HG03045 (cell line): ENCODE data around the gene CEP63.
A peak's percentile ranks its signal among the peaks of the same experiment; 100 is the strongest.

Experiments
- ATAC-seq: cut with Tn5 transposase; IDR thresholded peaks from one replicate; pipeline ENCODE4 v1.9.1; 2021; ENCODE audit warnings: mild to moderate bottlenecking, moderate library complexity; ENCODE audit not compliant: unreplicated experiment

The CEP63 gene

DNA sequence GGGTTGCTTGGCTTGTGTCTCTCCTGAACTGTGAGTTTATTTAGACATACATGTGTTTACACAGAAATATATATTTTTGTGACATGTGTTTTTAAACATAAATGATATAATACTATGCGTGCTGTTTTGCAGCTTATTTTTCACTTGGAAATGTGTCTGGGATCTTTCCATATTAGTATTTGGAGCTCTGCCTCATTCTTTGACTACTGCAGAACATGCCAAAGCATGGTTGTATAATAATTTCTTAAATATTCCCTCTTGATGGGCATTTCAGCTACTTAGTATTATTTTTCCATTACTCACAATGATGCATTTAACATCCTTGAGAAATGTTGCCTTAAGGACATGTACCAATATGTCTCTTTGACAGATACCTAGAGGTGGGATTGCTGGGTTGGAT lies 19.5 kb upstream of the CEP63 start:
- ATAC-seq = no peak

DNA sequence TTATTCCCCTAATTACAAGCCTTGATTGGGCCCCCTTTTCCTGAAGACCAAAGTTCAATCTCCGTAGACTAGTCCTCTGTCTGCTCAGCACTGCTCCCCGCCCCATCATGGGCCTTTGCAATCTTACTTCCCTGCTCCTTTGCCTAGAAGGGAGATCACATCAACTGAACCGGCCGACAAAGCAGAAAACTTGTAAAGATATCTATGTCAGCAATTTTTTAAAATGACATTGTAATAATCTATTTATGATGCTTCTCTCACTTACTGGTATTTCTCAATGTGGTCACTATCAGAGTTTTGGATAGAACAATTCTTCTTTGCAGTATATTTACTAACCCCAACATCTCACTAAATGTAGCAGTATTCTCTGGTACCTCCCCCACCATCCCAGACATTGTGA lies 17.3 kb upstream of the CEP63 start:
- no peak for ATAC-seq

DNA sequence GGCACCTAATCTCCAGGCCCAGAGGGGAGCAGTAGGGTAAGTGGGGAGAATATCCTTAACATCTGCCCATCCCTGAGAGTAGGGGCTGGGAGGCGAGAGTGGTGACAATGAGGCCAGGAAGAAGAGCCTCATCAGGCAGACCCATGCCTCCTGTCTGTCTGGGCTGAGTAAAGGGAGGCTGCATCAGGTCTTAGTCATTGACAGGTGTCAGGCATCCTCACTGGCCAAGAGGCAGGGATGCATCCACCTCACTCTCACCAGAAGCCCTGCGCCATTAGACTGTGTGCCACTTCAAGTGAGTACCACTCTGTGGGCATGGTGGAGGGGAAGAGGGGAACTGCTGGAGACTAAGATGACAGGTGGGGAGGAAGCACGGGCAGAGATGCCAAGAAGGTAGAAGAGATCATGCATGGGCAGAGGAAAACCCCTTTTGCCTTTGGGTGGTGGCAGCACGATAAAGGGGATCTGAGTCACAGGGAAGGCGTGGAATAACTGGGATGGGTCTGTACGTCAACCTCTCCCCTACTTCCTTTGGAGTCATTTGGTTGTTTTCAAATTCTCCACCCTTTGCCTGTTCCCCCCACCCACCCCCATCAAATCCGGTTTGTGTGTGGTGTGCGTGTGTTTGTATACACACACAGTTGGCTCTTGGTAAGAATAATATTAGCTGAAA lies 14.2 kb upstream of the CEP63 start:
- no peak for ATAC-seq

DNA sequence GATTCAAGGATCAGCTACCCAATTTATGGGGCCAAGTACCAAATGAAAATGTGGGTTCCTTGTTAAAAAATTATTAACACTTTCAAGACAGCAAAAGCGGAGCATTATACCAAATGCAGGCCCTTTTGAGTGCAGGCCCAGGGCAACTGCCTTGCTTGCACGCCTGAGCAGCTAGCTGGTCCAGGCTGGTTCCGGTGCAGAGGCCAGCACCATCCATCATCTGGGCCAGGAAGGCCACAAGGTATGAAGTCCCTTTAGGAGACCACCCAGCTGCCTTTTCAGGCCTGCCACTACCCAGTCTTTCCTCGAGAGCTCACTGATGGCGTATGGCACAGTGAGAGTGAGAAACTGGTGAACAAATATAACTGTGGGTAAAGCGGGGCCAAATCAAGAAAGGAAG lies 13.0 kb upstream of the CEP63 start:
- ATAC-seq = no peak

DNA sequence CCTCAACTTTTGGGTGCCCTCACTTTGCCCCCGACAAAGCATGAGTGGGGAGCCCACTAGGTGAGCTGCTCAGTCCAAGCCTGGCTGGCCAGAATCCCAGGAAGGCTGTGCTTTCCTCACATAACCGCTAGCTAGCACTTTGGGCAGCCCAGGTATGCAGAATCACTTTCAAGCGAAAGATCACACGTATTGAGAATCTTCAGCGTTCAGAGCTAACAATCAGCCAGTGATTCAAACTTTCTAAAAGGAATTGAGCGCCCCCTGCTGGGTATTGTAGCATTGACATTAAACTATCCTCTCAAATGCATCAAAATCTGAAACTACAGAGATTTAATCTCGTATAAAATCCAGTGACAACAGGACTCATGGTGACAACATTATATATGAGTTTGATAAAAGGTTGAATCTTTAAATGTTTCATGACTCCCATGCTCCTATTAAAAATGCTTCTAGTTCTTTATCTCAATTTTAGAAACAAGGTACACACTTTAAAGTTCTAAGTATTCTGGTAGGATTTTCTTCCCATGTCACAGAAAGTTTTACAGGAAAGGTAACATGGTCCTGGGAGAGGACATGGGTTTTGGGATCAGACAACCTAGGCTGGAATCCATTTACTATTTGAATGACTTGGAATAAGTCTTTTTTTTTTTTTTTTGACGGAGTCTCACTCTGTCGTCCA lies 11.8 kb upstream of the CEP63 start:
- no peak for ATAC-seq

DNA sequence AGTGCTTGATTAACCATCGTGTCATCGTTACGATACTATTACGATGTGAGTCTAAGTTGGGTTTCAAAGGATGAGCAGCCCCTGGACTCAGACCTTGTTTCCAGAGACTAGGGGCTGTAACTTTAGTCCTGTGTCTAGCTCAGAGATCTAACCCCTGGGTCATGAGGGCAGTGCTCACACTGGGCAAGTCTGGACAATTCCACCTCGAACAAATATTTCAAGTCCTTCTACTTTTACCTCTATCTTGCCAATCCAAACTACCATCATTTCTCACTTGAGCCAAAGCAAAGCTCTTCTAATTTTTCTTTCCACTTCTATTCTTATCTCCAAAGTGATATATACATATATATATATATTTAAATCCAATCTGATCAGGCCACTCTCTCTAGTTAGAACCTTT lies 10.9 kb upstream of the CEP63 start:
- no peak for ATAC-seq

DNA sequence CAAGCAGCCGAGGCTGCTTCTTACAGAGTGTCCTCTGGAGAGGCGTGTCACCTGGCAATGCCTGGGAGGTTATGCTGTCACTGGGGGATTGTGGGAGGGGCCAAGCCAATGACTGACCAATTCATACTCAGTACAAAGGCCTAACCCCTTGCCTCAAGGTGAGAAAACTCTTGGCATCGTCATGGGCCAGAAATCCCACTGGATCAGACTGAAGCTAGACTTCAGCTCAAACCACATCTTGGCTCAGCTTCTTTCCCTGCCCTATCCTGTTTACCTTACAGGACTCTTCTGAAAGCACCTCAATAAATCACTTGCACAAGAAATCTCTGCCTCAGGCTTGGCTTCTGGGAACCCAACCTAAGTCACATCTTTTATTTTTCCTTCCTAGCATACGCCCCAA lies 9.6 kb upstream of the CEP63 start:
- ATAC-seq = no peak

DNA sequence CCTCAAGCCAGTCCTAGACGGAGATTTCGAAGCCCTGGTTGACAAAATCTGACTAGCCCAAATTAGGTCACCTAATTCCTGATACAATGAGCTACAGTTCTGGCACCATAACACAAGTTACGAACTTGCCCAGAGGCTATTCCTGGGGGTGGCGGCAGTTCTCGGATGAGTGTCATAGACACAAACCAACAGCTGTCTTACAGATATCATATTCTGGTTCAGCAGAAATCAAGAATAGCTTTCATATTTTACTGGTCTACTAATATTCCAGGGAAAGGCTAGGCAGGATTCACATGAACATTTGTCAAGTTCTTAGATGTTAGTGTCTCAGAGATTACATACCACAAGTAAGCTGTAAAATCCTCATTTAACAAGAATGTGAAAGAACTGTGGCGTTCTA lies 8.9 kb upstream of the CEP63 start:
- no peak for ATAC-seq

DNA sequence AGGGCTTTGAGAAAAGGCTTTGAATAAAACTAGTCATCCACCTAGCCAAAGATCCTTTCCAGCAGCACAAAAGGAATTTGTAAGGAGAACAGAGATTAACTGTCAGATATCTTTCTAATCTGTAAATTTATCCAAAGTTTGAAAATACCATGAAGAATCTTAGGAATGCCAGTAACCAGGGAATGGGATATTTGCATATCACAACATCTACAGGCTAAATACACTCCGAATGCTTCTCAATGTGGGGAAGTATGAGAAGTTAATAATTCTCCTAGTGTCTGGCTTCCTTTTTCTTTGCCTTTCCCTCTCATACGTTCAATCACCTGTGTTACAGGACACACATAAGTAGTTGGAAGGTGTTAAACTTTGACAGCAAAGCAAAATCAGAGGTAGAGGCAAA lies 7.9 kb upstream of the CEP63 start:
- no peak for ATAC-seq

DNA sequence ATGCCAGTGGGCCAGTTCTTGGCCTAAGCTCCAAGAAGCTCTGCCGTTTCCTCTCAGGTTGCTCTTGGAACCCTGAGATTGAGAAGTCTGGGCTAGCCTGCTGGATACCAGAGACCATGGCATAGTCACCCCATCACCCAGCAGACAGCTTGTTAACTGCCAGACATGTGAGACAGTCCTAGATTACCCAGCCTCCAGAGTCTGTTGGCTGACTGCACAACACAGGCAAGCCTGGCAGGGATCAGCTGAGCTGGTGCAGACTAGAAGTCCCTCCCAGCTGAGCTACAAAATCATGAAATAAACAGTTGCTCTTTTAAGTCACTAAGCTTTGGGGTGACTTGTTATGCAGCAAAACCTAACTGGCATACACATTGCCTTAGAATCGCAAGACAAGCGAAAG lies 5.3 kb upstream of the CEP63 start:
- ATAC-seq = no peak

DNA sequence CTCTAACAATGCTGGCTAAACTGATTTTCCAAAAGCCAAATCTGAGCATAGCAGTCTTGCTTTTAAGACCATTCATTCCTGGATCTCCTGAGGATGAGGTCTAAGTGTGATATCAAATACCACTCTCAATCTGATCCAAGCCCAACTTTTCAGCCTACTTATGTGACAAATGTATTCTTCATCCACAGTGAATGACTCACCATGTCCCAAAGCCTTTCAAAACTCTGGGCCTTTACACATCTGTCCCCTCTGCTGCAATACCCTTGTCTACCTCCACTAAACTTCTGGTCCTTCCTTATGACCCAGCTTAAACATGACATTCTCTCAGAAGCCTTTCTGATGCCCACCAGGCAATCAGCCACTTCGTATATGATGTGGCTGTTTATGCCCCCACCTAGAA lies 4.7 kb upstream of the CEP63 start:
- ATAC-seq = no peak

DNA sequence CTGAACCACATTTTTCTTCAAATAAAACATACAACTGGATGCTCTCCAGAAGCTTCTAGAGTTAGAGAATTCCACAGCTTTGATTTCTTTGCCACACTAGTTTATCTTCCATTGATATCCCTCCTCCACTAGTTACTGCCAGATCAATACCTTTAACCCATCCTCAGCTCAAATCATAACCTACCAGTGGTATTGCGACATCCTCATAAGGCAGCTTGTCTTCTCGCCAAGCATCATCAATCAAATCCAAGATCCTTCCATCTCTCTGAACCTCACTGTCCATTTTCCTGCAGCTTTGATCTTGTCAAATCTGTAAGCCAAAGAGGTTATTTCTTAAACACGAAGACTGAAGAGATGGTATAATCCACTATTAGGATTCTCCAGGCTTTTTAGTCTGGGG lies 3.2 kb upstream of the CEP63 start:
- no peak for ATAC-seq

DNA sequence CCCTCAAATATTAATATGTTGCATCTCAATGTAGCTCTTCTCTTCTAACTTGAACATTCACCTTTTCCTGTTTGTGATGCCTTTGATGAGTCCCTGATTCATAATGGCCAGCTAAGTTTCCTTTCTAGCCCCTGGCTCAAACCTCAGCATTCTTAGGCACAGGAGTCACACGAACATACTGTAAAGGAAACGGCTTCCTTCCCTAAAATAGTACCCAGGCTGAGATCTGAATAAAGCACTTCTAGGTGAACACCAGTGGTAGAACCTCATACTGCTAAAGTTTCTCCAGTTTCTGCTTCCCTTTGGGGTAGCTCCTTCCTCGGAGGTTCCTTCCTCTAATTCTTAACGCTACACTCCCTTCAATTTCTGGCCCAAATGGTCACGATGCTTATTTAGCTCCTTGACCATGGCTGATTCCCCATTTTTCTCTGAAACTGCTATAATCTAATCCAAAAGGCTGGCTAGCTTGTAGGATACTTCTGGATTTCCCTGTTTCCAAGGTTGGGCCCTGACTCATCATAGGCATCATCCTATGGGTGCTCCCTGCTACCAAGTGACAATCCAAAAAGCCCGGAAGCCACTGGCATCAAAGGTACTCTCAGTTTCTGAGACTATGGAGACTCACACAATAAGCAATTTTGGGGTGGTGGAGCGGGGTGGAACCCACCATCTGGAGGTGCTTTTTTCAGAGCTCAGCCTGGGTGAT lies 2.5 kb upstream of the CEP63 start:
- ATAC-seq = no peak

DNA sequence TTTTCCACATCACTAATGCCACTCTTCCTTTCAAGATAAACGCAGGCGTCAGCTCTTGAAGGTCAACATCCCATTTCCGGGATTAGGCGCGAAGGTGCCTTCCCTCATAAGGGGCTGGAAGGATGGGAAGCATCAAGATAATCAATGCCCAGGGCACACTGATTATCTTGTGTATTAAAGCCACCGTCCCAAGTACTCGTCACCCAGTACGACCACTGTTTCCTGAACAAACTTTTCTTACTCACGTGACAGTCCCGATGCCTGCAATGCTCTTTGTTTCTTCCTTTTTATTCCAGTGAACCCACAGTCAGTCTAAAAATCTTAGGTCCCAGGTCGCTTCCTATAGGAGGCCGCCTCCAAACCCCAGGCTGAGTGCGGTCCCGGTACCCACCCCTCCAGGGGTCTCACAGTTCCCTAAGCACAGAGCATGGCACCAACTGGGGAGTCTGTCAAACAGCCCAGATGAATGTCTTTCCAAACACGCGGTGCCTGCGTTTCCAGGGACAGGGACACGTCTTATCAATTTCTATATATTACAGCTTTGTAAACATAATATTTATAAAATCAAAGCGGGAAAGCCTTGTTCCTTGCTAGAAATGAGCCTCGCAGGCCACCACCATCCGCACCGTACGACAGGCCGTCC lies 661 bp upstream of the CEP63 start:
- ATAC-seq = peak; percentile 8

DNA sequence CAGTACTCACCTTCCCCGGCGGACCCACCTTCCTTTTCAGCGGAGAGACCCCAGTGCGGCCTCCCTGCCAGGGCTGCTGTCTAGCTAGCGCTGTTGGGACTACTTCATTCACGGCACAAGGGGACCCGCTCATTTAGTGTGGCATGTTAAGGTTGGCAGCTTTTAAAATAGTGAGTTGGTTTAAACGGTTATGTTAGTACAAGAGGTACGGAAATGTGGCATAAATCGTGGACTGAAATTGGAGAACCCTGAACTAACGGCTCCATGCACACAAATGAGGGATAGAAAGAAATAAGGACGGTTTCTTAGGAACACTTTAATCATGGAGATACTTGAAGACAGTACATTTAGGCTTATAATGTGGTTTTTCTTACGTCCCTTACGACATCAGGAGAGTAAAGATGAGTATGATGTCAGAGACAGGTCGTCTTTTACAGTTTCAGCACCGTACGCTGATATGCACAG lies 752 bp downstream of the CEP63 start:
- ATAC-seq = no peak

DNA sequence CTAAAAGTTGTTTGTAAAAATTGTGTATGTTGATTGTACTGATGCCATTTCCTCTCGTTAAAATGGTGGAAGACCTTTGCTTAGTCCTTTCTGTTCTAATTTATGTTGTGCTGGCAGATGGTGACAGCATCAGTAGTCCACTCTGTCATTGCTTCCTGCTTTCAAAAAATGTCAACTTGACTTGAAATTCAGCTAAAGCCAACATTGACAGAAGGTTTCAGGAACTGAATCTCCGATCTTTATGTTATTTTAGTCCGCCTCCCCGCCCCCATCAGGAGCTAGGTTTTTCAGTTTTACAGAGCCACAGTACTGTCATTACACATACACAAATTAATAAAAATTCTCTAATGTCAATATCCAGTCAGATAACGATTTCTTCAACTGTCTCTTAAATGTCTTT lies 1.5 kb downstream of the CEP63 start:
- ATAC-seq = no peak

DNA sequence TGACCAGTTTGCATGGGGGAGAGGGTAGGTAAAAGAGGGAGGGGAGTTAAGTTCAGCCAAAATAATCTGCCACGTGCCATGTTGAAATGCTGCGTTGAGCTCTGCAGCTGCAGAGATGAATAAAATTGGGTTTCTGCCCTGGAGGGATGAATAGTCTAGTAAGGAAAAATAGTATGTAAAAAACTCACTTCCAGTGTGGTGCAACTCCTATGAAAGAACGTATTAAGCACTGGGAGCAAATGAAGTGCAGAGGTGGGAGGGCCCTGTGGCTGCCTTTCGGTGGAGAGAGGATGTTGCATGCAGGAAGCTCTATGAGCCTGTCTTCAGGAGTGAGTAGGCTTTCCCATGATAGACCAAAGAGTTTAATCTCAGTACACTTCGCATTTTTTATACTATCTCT lies 8.6 kb downstream of the CEP63 start:
- no peak for ATAC-seq

DNA sequence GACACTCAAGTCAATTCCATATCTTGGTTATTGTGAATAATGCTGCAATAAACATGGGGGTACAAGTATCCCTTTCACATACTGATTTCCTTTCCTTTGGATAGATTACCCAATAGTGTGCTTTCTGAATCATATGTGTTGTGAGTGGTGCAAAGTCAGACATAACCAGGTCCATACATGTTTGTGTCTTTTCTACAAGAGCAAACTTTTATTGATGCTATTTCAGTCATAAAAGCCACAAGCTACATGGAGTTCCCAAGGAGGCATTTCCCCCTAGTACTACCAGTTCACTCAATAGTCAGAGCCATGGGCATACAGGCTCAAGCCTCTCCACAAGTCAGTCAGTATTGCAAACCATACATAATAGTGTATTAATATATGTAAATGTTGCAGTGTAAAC lies 10.1 kb downstream of the CEP63 start:
- no peak for ATAC-seq

DNA sequence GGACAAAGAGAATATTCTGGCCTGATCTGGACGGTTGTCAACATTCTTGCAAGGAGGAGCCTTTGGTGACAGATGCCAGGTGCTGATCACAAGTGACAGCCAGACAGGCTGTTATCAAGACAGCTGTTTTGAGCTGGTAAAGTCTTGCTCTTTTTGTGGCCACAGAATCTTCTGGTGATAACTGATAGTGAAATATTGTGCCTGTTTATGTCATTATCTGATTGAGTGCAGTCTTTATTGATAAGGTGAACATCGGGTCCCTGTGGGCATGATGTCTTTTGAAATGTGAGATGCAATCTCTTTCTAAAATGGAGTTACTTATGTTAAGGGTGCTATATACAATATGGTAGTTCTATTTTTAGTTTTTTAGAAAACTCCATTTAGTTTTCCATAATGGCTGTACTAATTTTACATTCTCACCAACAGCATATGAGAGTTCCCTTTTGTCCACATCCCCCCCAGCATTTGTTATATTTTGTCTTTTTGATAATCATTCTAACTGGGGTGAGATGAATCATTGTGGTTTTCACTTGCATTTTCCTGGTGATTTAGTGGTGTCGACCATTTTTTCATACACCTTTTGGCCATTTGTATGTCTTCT lies 10.7 kb downstream of the CEP63 start:
- no peak for ATAC-seq

DNA sequence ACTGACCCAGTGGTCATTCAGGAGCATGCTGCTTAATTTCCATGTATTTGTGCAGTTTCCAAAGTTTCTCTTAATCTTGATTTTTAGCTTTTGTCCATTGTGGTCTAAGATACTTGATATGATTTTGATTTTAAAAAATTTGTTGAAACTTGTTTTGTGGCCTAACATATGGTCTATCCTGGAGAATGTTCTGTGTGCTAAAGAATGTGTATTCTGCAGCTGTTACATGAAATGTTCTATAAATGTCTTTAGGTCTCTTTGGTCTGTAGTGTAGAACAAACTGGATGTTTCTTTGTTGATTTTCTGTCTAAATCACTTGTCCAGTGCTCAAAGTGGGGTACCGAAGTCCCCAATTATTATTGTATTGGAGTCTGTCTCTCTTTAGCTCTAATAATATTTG lies 17.4 kb downstream of the CEP63 start:
- ATAC-seq = no peak

DNA sequence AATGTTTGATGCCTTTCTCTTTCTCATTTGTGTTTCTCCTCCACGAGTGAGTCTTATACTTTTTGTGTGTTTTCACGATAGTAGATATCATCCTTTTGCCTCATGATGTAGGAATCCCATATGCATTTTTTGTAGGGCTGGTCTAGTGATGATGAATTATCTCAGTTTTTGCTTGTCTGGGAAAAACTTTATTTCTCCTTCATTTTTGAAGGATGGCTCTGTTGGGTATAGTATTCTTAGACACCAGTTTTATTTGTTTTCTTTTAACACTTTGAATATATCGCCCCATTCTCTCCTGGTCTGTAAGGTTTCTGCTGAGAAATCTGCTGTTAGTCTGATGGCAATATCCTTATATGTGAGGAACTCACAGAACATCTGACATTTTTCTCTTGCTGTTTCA lies 18.3 kb downstream of the CEP63 start:
- ATAC-seq = no peak
